ENCODE results near the gene HUNK. TPM values are rescaled to one million over a fixed set of nuclear protein-coding genes. Genes with fewer than 3 reads are reported as not detected.

Gene HUNK
- total RNA-seq, 1 donor from 2014 or later: 44.0 TPM

DNA sequence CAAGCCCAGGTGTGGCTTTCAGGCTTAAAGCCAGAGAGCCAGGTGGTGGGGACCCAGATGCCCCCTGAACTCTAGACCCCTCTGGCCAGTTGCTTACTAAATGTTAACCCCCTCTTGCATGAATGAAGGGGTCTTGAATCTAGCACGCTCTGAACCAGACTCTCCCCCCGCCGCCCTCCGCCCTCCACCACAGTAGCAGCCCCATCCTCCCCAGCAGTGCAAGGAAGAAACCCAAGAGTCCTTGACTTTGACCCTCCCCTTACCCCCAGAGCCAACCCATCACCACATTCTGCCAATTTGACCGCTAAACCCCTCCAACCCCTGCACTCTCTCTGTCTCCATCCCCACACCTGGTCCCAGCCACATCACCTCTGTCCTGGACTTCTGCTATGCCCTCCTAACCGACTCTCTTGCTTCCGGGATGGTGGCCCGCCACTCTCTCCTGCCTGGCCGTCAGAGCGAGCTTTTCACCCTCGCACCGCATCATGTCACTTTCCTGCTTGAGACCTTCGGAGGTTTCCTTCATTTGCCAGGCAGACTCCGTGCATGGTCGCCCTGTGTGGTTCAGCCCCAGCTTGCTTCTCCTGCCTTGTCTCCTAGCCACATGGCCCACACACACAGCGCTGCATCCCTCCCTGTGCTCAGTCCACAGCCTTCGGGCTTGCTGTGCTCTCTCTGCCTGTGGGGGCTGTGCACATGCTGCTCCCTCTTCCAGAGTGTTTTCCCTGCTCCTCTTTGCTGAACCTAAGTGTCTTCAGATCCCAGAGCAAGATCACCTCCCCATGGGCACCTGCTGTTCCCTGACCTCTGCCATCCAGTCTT lies 113.4 kb downstream of the HUNK start:
- Mint-ChIP-seq H3K27me3 (no peaks in the 10 kb centered on the region), H3K36me3 (peaks cover 41% of the 10 kb centered on the region), H3K4me1 (ENCODE audit: unreplicated experiment) (peaks cover 9% of the 10 kb centered on the region), H3K4me3 (no peak overlapping the region), H3K9me3 (no peaks in the 10 kb centered on the region), H3K27ac (peak overlapping the region; percentile 3)
- TF ChIP-seq, protein P1, sequence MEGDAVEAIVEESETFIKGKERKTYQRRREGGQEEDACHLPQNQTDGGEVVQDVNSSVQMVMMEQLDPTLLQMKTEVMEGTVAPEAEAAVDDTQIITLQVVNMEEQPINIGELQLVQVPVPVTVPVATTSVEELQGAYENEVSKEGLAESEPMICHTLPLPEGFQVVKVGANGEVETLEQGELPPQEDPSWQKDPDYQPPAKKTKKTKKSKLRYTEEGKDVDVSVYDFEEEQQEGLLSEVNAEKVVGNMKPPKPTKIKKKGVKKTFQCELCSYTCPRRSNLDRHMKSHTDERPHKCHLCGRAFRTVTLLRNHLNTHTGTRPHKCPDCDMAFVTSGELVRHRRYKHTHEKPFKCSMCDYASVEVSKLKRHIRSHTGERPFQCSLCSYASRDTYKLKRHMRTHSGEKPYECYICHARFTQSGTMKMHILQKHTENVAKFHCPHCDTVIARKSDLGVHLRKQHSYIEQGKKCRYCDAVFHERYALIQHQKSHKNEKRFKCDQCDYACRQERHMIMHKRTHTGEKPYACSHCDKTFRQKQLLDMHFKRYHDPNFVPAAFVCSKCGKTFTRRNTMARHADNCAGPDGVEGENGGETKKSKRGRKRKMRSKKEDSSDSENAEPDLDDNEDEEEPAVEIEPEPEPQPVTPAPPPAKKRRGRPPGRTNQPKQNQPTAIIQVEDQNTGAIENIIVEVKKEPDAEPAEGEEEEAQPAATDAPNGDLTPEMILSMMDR (conservative IDR thresholded peaks at IDR 0.05): no peak
- no peak for DNase-seq (ENCODE audit: extremely low spot score, unreplicated experiment)

DNA sequence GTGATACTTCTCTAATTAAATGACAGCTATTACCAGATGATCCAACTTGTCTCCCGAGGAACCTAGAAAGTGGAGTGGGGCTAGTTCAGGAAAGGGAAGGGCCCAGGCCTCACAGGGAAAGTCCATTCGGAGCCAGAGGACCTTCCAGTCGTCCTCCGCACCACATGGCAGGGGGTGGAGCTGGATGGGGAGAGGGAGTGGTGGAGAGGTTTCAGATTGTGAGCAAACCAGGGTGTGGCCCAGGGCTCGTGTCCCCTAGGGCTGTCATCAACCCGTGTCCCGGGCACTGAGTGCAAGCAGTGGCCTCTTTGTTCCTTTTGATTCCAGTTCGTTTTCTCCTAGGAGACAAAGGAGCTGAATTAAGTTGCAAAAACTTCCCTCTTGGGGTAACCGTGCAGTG lies 114.9 kb downstream of the HUNK start:
- TF ChIP-seq, protein P1 (conservative IDR thresholded peaks at IDR 0.05): no peak
- no peak for DNase-seq (ENCODE audit: extremely low spot score, unreplicated experiment)
- no peaks in the 10 kb centered on the region for H3K27me3 Mint-ChIP-seq
- peak overlapping the region; percentile 64 for H3K27ac Mint-ChIP-seq
- H3K4me1 Mint-ChIP-seq (ENCODE audit: unreplicated experiment): peaks cover 9% of the 10 kb centered on the region
- H3K4me3 Mint-ChIP-seq: no peak overlapping the region
- peaks cover 47% of the 10 kb centered on the region for H3K36me3 Mint-ChIP-seq
- H3K9me3 Mint-ChIP-seq: no peaks in the 10 kb centered on the region

DNA sequence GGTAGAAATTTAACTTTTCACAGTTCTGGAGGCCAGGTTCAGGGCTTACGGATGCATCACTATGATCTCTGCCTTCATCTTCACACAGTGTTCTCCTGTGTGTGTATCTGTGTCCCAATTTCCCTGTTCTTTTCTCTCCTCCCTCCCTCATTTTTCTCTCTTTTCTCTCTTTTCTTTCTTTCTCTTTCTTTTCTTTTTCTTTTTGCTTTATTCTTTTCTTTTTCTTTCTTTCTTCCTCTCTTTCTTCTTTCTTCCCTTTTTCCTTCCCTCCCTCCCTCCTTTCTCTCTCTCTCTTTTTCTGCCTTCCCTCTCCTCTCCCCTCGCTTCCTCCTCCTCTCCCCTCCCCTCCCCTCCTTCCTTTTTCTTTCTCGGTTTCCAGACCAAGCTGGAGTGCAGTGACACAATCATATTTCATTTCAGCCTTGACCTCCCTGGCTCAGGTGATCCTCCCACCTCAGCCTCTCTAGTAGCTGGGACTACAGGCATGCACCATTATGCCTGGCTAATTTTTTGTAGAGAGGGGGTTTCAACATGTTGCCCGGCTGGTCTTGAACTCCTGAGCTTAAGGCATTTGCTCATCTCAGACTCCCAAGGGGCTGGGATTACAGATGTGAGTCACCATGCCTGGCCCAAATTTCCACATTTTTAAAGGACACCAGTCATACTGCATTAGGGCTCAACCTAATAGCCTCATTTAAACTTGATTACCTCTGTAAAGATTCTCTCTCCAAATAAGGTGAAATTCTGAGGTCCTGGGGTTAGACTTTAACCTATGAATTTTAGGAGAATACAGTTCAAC lies 115.9 kb downstream of the HUNK start:
- TF ChIP-seq, protein P1 (conservative IDR thresholded peaks at IDR 0.05): no peak
- Mint-ChIP-seq H3K27ac (no peak overlapping the region), H3K4me1 (ENCODE audit: unreplicated experiment) (peaks cover 9% of the 10 kb centered on the region), H3K9me3 (no peaks in the 10 kb centered on the region), H3K27me3 (no peaks in the 10 kb centered on the region), H3K4me3 (no peak overlapping the region), H3K36me3 (peaks cover 53% of the 10 kb centered on the region)
- no peak for DNase-seq (ENCODE audit: extremely low spot score, unreplicated experiment)

DNA sequence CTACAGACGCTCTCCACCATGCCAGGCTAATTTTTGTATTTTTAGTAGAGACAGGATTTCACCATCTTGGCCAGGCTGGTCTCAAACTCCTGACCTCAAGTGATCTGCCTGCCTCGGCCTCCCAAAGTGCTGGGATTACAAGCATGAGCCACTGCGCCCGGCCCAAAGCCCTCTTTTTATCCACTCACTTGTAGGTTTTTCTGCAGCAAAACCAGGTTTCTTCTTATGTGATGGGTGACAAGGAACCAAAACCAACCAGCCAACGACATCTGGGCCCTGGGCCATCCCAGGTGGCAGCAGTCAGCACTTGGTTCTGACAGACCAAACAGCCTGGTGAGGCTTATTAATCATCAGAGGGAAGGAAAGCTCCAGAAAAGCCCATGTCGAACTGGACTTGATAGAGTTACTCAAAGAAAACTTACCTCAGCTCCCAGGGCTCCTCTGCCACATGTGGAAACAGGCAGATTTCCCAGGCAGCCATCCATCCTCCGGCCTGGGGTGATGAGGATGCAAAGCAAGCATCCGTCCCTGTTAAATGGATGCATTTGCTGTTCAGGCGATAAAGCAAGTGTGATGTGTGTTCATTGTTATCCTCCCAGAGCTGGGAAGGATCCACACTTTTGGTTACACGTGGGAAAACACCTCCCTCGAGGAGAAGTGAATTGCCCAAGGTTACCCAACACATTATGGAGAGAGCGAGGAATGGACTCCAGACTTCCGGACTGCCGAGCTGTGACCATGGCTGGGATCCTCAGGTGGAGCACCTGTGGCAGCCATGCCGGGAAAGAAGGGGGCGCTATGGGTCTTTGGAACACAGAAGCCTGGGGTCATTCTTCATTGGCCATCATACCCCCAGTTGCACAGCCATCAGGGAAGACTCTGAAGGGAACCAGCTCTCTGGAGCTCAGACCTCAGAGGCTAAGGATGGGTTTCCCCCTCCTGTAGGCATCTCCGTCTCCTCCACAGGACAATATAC lies 118.8 kb downstream of the HUNK start:
- H3K36me3 Mint-ChIP-seq: peaks cover 42% of the 10 kb centered on the region
- no peak overlapping the region for H3K4me3 Mint-ChIP-seq
- no peak for DNase-seq (ENCODE audit: extremely low spot score, unreplicated experiment)
- TF ChIP-seq, protein P1 (conservative IDR thresholded peaks at IDR 0.05): no peak
- H3K9me3 Mint-ChIP-seq: no peaks in the 10 kb centered on the region
- no peak overlapping the region for H3K27ac Mint-ChIP-seq
- H3K4me1 Mint-ChIP-seq (ENCODE audit: unreplicated experiment): peaks cover 9% of the 10 kb centered on the region
- H3K27me3 Mint-ChIP-seq: no peaks in the 10 kb centered on the region

DNA sequence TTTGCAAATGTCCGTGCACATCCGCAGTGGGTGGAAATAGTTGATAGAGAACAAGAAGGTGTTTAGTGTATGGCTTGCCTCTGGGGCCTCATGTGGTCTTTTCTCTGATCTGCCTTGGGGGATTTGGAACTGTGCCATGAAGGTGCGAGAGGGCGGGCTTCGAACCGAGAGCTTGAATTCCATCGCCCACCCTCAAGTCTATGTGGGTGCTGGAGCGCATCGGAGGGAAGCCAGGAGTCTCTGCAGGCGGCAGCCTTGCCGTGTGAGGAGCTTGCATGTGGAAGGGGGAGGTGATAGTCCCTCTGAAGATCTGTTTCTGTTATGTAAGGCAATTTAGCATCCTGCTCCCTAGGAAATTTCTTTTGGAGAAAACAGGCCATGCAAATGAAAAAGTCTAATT lies 119.6 kb downstream of the HUNK start:
- Mint-ChIP-seq H3K4me3 (no peak overlapping the region), H3K4me1 (ENCODE audit: unreplicated experiment) (peaks cover 7% of the 10 kb centered on the region), H3K27ac (no peak overlapping the region), H3K27me3 (no peaks in the 10 kb centered on the region), H3K9me3 (no peaks in the 10 kb centered on the region), H3K36me3 (peaks cover 40% of the 10 kb centered on the region)
- TF ChIP-seq, protein P1 (conservative IDR thresholded peaks at IDR 0.05): no peak
- no peak for DNase-seq (ENCODE audit: extremely low spot score, unreplicated experiment)
